Nephron progenitor cell (in vitro differentiated cells): ENCODE measurements around the gene SH2D7.

Experiments used
- DNase-seq: peaks from one replicate; pipeline ENCODE4 v3.0.0; 2021
- H3K27ac Mint-ChIP-seq: 2 replicates; pipeline ENCODE4 v1.8.0; 2021; ENCODE audit warnings: mild to moderate bottlenecking, moderate library complexity, mixed read lengths
- H3K27me3 Mint-ChIP-seq: 2 replicates; pipeline ENCODE4 v1.8.0; 2021; ENCODE audit warnings: mild to moderate bottlenecking, low read depth, mixed read lengths; ENCODE audit not compliant: poor library complexity
- H3K36me3 Mint-ChIP-seq: 2 replicates; pipeline ENCODE4 v1.8.0; 2021; ENCODE audit warnings: low read depth, mixed read lengths
- H3K4me1 Mint-ChIP-seq: 2 replicates; pipeline ENCODE4 v1.8.0; 2021; ENCODE audit warnings: mixed read lengths
- H3K4me3 Mint-ChIP-seq: 2 replicates; pipeline ENCODE4 v1.8.0; 2021; ENCODE audit warnings: mild to moderate bottlenecking, moderate library complexity, mixed read lengths
- H3K9me3 Mint-ChIP-seq: 2 replicates; pipeline ENCODE4 v1.8.0; 2021; ENCODE audit warnings: mild to moderate bottlenecking, moderate library complexity, mixed read lengths
- TF ChIP-seq, protein P1 (sequence below): fragments of 200-600 bp; sonication (generic); IDR thresholded peaks from 2 replicates; pipeline ENCODE4 v1.5.0; 2021; ENCODE audit warnings: antibody characterized with exemption

Gene SH2D7

DNA sequence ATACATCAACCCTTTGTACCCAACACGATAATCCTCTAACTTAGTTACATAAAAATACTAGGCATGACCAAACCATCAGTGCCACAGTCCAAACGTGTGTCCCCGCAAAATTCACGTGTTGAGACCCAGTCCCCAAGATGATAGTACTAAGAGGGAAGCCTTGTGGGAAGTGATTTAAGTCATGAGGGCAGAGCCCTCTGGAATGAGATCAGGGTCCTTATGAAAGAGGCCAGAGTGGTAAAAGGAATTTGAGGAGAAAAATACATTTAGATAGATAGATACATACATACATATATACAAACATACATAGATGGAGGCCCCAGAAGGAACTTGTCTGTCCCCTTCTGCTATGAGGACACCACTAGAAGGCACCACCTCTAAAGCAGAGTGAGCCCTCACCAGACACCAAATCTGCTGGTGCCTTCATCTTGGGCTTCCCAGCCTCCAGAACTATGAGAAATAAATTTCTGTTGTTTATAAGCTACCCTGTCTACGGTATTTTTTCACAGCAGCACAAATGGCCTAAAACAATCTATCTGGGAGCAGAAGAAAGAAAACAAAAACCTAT lies 22.8 kb upstream of the SH2D7 start:
- Mint-ChIP-seq H3K9me3 (no peaks in the 10 kb centered on the region), H3K4me3 (no peak overlapping the region), H3K4me1 (peaks cover 67% of the 10 kb centered on the region)

DNA sequence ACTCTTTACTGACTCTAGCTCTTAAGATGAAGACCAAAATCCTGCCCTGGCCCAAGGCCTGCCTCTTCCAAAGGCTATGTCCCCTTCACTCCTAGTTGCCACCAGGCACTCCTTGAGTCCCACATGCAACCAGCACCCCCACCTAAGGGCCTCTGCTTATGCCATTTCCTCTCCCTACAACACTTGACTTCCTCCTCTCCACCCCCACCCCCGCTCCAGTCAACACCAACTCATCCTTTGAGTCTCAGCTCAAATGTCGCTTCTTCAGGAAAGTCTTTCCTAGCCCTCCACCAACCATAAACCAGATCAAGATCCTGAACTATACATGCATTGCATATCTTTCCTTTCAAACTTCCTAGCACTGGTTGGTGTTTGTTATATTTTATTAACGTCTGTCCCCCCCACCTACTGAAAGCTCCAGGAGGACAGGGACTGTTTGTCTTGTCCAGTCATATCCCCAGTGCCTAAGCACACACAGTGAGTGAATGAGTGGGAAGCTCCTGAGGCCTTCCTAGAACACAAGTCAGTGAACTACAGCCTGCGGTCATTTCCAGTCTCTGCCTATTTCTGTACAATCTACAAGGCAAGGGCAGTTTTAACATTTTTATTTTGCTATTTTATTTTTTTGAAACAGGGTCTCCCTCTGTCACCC lies 22.2 kb upstream of the SH2D7 start:
- TF ChIP-seq, protein P1, sequence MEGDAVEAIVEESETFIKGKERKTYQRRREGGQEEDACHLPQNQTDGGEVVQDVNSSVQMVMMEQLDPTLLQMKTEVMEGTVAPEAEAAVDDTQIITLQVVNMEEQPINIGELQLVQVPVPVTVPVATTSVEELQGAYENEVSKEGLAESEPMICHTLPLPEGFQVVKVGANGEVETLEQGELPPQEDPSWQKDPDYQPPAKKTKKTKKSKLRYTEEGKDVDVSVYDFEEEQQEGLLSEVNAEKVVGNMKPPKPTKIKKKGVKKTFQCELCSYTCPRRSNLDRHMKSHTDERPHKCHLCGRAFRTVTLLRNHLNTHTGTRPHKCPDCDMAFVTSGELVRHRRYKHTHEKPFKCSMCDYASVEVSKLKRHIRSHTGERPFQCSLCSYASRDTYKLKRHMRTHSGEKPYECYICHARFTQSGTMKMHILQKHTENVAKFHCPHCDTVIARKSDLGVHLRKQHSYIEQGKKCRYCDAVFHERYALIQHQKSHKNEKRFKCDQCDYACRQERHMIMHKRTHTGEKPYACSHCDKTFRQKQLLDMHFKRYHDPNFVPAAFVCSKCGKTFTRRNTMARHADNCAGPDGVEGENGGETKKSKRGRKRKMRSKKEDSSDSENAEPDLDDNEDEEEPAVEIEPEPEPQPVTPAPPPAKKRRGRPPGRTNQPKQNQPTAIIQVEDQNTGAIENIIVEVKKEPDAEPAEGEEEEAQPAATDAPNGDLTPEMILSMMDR, result no peak
- Mint-ChIP-seq H3K9me3 (no peaks in the 10 kb centered on the region), H3K4me3 (no peak overlapping the region), H3K27me3 (peaks cover 3% of the 10 kb centered on the region), H3K27ac (peak overlapping the region; percentile 50), H3K4me1 (peaks cover 67% of the 10 kb centered on the region), H3K36me3 (no peaks in the 10 kb centered on the region)
- DNase-seq, result no peak

More for the DNA sequence above, 22.8 kb upstream of the SH2D7 start:
- DNase-seq, result no peak
- H3K36me3 Mint-ChIP-seq, result no peaks in the 10 kb centered on the region
- H3K27ac Mint-ChIP-seq, result no peak overlapping the region
- peaks cover 3% of the 10 kb centered on the region for H3K27me3 Mint-ChIP-seq
- TF ChIP-seq, protein P1, result no peak

DNA sequence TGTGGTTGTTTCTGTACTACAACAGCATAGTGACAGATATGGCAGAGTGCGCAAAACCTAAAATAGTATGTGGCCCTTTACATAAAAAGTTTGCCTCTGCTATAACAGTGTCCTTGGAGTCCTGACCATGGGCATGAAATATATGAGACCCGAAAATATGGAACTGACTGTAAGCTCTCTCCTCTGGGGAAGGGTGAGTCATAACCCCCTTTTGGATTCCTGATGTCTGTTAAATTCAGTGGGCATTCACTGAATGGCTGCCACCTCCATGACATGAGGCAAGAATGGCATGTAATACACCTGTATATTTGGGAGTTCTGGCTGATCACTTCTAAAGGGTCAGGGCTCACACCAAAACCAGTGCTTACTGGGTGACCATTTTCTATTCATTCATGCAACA lies 21.0 kb upstream of the SH2D7 start:
- DNase-seq, result no peak
- H3K4me3 Mint-ChIP-seq, result no peak overlapping the region
- H3K27me3 Mint-ChIP-seq, result peaks cover 3% of the 10 kb centered on the region
- no peak overlapping the region for H3K27ac Mint-ChIP-seq
- no peaks in the 10 kb centered on the region for H3K36me3 Mint-ChIP-seq
- H3K4me1 Mint-ChIP-seq, result peaks cover 69% of the 10 kb centered on the region
- H3K9me3 Mint-ChIP-seq, result no peaks in the 10 kb centered on the region
- TF ChIP-seq, protein P1, result no peak

DNA sequence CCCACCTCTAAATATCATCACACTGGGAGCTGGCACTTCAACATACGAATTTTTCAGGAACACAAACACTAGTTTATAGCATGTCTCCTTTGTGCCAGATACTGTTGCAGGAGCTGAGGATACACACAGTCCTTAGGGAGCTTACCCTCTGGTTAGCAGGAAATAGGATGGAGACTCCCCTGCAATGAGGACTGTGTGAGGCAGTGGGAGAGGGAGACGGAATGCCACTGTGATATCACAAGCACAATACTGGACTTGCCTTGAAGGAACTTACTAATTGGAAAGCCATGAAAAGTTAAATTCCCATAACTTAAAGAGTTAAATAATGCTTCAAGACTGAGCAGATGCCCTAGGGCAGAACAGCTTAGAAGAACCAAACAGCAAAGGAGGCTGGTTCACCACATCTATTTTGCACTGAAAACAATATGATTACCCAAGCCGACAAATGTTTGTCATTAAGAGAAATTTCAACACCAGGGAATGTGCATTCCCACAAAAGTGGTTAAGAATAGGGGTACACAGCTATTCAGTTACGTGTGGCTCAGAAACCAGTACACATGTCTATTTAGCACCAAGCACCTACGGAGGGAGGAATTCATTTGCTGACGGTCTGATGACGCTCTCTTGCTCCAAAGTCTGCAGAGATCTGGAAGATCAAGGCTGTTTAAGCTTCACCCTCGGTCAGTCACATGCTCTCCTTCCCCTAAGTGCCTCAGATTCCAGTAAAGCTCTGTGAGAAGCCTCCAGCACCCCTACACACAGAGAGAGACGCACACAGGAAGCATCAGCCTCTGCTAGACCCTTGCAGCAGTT lies 20.1 kb upstream of the SH2D7 start:
- peak overlapping the region; percentile 77 for H3K27ac Mint-ChIP-seq
- H3K4me1 Mint-ChIP-seq, result peaks cover 66% of the 10 kb centered on the region
- TF ChIP-seq, protein P1, result no peak
- peaks cover 3% of the 10 kb centered on the region for H3K27me3 Mint-ChIP-seq
- no peak overlapping the region for H3K4me3 Mint-ChIP-seq
- DNase-seq, result no peak
- H3K36me3 Mint-ChIP-seq, result no peaks in the 10 kb centered on the region
- no peaks in the 10 kb centered on the region for H3K9me3 Mint-ChIP-seq

DNA sequence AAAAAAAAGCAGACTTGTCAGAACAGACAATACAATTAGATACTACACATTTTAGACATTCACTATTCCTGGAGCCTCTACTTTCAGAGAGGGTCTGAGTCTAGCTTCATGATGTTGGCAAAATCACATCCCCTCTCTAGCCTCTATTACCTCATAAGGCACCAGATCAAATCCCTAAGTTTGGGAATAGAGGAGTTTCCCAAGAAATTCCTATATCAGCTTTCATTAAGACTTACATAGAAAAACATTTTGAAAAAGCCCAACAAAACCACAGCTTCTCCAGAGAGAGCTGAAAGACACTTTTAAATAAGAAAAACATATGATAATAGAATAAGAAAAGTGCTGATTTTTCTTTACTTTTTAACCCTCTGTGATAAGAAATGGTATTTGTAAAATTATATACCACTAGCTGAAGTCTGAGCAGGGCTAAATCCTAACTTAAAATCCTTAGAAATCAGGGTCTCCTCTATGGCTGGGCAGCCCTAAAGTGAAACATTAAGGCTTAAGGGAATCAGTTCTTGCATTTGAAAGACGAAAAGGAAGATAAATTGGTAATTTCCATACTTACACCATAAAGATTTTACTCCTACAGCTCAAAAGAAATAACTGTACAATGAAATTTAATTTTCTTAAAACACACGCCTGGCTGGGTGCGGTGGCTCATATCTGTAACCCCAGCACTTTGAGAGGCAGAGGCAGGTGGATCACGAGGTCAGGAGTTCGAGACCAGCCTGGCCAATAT lies 19.1 kb upstream of the SH2D7 start:
- no peaks in the 10 kb centered on the region for H3K9me3 Mint-ChIP-seq
- no peak for DNase-seq
- TF ChIP-seq, protein P1, result no peak
- peaks cover 57% of the 10 kb centered on the region for H3K4me1 Mint-ChIP-seq
- no peak overlapping the region for H3K4me3 Mint-ChIP-seq
- no peaks in the 10 kb centered on the region for H3K36me3 Mint-ChIP-seq
- peaks cover 3% of the 10 kb centered on the region for H3K27me3 Mint-ChIP-seq
- H3K27ac Mint-ChIP-seq, result no peak overlapping the region
